ENCODE data around the gene KCNJ11.
A peak's percentile ranks its signal among the peaks of the same experiment; 100 is the strongest.

The KCNJ11 gene

DNA sequence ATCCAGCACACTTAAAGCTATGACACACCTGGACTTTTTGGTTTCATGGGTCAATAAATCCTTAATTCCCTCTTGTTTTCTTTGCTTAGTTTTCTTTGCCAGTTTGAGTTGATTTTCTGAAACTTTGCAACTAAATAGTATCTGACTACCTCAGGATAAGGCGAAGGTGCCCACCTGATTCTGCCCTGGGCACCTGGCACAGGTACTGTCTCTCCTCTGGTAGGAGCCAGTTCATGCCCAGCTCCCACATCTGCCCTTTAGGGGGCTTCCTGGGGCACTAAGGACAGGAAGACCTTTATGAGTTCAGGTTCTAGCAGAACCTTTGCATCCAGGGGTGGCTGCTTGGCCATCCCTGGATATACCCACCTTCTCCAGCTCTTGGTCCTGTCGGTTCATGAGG is 19.6 kb upstream of the KCNJ11 start:
- no peak for DNase-seq

DNA sequence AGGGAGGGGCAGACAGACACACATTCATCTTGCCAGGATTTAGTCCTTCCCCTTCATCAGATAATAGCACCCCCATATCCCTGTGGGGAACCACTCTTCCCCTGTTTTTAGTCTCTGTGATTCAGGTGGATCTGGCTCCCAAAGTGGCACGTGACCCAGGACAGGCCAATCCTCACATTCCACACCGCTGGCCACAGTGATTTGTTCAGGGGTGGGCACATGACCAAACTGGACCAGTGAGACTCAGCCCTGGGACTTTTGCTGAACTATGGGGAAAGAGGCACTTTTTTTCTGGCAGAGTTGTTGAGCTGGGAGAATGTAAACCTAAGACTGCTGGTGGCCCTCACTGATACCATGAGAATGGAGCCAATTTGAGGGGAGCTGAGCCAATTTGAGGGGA is 19.1 kb upstream of the KCNJ11 start:
- DNase-seq: no peak

DNA sequence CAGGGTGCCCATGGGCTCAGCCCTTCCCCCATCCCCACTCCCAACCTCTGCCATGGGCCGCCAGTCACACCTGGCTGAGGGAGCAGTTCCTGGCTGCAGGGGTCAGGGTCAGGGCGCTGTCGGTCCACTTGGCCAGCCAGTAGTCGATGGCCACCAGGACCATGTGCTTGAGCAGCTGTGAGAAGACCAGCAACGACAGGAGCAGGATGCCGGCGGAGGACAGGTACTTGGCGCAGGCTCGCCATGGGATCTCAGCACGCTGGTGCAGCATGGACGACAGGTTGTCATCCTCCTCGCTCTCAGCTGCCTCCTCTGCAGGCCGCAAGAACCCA is 18.3 kb upstream of the KCNJ11 start:
- no peak for DNase-seq

DNA sequence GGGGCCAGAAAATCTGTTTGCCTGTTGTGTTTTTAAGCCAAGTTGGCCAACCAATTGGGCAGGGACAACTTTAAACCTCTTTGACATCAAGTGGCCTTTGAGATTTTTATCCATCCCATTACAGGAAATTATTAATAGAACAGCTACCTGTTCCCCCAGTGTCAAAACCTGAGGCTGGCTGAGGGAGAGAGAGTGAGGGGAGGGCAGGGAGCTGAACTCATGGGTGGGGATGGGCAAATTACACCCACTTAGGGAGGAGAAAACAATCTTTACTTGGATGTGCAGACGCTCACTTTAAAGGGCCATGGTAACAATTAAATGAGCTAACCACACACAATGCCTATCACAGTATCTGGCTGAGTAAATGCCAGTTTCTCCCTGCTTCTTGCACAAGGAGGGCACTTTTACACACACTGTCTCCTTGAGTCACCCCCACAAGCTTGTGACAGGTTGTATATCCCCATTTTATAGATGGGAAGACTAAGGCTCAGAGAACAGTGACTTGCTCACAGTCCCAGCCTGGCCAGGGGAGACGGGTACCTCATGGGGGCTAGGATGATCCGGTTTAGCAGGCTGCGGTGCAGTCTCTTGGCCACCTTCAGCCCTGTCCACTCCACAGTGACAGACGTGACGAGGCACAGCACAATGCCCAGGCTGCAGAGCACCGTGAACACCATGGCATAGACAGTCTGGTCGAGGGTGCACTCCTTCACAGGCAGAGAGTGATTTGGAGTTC is 17.8 kb upstream of the KCNJ11 start:
- peak; percentile 43 for DNase-seq

DNA sequence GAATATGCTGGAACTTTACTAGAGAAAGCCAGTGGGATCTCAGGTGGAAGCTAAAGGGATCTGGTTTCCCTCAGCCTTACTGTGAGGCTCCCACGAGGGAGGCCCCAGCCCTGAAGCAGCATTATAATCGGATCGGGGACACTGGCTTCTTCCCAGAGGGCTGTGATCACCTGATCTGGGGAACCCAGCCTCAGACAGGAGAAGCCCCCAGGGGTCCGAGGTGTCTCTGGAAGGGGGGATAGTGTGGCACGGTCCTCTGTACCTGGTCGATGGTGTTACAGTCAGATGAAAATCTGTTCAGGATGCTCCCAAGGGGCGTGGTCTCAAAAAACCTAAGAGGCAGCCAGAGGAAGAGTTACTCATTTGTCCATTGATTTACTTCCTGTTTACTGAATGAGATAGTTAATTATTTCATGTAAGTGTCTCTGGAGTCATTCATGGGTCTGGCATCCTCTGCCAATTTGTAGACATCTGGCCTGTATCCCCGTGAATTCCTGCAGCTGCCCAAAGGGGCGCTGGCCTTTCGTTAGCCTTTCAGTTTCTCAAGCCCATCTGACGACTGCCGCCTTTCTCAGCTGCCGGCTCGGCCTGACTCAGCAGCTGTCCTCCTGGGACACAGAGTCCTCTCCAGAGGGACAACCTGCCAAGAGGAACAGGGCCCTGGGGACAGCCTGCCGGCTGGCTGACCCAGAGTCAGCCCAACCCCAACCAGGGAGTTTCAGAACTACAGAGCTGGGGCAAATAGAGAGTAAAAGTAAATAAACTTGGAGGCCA is 17.0 kb upstream of the KCNJ11 start:
- DNase-seq: peak; percentile 82

DNA sequence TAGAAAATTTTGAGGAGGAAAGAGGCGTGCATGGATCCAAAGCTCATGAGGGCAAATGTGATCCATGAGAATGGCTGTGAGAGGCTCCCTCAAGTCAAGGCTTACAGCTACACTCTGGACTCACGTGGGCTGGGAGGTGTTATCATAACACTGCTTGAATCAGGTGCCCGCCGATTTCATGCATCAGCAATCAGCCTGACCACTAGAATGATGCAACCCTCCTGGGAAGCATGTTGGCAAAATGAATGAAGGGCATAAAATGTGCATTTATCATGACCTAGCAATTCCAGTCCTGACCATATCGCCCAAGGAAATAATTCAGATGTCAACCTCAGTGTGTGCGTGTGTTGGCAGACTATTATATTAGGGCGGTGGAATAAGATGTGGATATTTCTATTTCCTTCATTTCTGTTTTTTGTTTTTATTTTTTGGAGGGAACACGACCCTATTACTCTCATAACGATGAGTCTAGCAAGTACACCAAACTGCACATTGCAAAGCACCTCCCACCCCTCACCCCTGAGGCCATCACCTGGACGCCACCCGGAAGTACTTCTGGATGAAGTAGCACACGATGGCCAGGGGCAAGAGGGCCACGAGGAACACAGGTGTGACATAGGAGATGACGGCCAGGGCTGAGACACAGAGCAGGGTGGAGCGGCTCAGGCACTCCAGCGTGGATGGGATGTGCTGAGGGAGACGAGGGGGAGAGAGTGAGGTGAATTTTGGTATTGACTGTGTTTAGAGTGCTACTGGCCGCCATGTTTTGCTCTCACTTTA is 15.7 kb upstream of the KCNJ11 start:
- no peak for DNase-seq

DNA sequence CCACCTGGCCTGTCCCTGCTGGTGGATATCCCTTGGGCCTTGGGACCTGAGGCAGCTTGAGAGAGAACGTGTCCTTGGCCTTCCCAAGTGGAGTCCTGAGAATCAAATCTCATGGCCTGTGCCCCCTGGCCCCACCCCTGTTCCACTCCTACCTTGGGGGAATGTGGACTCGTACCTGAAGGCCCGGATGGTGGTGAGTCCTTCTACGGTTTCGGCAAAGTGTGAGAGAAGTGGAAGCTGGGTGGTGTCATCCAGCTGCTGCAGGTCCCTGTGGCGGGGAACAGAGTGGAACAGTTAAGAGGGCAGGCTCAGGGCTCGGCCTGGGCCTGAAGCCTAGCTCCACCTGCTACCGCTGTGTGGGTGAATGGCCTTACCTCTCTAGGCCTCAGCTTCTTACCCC is 14.0 kb upstream of the KCNJ11 start:
- DNase-seq: no peak

DNA sequence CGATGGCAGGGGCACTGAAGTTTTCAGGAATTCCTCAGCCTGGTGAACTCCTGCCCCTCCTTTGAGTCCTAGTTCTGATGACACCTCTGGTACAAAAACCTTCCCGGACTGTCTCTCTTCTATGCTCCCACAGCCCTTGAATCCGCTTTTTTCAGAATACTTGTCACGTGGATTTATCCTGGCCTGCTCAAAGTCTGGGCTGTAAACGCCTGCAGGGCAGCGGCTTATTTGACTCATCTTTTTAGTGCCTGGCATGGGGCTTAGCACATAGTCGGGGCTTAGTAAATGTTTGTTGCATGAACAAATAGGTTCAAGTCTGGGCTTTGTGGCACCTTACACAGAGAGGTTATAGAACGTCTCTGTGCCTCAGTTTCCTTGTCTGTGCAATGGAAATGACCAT is 13.4 kb upstream of the KCNJ11 start:
- no peak for DNase-seq

DNA sequence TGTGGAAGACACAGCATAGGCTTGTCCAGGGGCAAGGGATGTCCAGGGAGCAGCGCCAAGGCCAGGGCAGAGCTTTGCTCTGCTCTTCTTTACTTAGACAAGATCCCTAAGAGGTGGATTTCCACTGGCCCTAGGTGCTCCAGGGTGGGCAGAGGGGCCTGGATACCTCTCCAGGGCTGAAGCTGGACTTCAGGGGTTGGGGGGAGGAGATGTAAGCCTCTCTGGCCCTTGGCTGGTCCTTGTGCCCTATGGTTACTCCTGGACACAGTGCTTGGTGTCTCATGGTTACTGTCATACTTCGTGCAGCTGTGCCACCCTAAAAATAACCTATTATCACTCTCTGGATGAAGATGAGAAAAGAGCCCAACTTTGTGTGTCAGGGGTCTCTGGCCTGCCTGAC is 12.9 kb upstream of the KCNJ11 start:
- no peak for DNase-seq

DNA sequence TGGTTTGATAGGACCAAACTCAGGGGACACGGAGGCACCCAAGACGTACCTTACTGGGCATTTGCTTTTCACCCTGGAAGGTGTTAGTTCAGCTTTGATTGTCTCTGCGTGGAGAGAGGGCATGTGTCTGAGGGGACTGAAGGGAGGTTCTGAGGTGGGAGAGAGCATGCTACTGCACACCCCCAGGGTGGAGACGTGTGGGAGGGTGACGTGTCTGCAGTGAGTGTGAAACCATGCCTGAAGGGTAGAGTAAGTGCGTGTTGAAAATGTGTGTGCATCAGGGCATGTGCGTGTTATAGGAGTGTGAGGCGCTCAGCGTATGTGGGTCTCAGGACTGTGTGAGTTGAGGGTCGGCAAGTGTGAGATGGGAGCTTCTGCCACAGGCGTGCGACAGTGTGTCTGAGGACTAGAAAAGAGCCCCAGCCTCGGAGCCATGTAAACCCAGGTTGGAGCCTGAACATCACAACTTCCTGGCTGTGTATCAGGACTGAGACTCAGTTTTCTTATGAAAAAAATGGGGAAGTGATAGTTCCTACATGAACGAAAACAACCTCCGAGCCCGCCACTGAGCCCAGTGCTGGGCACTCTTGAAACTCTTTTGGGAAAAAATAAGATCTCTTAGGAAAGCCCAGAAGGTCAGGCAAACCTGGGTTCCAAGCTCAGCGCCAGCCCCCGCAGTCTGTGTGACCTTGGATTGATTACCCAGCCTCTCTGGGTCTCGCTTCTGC is 11.8 kb upstream of the KCNJ11 start:
- DNase-seq: no peak

DNA sequence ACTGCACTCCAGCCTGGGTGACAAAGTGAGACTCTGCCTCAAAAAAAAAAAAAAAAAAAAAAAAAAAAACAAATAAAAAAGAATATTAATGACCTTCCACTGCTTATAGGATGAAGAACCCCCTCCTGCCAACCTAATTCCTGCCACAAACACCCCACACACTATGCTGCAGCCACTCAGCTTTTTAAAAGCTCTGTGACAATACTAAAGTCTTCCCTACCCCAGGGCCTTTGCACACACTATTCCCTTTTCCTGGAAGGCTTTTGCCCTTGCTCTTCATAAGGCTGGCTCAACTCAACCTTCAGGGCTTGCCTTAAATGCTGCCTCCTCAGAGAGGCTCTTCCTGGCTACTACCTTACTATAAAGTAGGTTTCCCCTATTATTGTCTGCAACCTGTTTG is 10.8 kb upstream of the KCNJ11 start:
- DNase-seq: no peak

DNA sequence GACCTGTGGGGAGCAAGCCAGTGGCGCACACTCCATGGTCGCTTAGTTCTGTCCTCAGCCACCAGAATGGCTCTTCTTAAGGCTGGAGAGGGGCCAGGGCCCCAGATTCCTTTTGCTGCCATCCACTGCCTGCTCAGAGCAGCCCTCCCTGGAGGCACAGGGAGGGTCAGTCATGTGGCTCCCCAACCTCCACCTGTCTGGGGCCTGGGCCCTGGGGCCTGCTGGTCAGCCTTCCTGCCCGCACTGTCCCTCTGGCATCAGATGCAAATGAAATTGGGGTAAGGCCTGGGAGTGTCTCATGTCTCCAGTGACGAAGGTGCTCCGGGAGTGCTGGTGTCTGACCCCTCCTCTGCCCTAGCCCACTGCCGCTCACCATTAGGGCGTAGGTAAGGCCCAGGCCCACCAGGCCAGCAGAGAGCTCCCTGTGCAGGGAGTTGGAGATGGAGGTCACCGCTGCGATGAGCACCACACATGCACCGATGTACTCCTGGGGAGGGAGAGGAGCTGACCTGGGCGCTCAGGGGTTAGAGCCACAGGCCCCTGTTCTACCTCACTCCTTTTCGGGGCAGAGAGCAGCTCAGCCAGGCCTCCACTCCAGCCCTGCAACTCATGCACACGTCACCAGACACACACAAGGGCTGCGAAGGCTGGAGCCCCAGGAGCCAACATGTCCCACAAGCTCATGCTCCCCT is 9.0 kb upstream of the KCNJ11 start:
- no peak for DNase-seq

DNA sequence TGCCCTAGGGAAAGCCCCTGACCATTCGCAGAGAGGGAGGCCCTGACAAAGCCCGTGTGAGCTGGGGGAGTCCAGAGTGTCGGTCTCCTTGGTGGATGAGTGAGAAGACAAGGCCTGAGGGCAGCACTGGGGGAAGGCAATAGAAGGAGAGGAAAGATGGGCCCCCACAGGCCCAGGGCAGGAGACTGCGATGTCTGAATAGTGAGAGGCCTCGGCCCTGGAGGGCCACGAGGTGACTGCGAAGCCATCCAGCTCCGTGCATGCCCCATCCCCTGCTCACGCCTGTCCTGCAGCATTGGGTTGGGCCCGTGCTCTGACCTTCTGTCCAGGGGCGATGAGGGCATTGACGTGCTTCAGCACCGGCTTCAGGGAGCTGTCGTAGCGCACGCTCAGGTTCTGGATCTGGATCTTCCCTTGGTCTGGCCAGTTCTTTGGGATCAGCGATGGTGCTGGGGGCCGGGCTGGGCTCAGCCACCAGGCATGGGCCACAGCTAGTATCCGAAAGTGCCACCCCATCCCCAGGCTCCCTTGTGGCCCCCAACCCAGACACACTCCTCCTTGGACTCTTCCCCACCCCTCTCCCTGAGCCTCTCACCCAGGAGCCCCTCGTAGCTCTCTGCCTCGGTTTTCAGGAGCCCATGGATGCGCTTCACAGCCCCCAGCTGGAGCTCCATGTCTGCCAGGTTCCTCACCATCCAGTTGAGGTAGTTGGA is 8.3 kb upstream of the KCNJ11 start:
- no peak for DNase-seq

DNA sequence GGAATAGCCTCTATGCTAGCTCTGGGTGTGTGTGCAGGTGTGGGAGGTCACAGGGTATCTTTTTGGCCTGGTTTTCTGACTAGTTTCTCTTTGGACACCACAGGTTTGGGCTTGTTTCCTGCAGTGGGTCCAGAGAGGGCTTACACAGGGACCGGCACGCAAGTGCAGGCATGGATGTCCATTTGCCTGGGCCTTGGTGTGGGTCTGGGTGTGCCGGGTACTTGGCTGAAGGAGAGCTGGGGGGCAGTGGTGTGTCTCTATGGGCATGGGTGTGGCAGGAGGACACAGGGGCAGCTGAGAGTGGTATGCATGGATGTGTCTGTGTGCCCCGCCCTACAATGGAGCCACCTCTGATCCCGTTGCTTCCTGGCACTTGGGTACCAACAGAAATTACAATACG is 7.5 kb upstream of the KCNJ11 start:
- DNase-seq: no peak

DNA sequence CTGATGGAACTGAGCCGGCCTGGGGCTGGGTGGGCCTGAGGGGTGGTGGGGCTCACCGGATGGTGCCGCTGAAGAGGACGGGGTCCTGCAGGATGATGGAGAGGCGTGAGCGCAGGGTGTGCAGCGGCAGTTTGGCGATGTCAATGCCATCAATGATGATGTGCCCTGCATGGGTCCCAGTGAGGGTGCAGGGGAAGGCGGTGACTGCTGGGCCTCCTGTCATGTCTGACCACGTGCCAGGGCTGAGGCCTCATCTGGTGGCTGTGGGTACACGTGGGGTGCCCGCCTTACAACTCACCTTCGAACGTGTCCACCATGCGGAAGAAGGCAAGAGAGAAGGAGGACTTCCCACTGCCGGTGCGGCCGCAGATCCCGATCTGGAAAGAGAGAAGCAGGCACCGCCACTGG is 7.1 kb upstream of the KCNJ11 start:
- no peak for DNase-seq

DNA sequence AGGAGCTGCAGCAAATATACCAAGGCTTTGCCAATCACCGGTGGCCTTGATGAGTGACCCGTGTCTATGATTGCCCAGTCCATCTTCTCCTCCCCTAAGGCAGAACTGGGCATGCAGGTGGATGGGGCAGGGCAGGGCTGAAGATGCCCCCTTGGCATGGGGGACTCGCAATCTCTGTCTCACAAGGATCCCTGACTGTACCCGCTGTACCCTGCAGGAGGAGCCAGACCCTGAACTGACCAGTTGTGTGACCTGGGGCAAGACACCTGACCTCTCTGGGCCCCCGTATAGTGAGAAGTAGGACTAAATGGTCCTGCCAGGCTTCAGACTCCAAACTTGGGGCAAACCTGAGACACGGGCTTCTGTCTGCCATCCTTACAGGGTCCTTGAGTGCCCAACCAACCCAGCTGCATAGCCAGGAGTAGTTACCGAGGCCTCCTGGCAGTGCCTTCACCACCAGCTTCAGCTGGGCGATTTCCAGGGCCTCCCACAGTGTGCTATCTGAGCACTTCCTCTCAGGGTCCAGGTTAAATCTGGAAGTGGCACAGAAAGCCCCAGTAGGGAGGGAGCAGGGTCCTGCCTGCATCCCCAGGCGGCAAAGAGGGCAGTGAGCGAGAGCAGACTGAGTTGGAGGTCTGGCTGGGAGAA is 6.4 kb upstream of the KCNJ11 start:
- no peak for DNase-seq

DNA sequence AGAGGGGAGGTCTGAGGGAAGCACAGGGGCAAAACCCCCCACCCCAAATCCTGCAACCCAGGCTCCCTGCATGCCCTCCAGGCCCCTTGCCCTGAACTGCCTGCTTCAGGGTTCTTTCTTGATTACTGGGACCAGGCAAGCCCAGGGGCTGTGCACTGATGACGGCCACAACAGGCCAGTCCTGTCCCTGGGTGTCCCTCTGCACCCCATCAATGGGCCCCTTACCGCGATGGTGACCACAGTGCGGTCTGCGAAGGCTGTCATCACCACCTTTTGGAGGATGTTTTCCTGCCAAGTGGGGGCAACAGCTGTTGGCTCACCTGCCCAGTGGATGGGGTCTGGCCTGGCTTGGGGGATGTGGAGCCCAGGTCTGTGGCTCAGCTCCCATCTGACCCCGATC is 5.0 kb upstream of the KCNJ11 start:
- DNase-seq: no peak

DNA sequence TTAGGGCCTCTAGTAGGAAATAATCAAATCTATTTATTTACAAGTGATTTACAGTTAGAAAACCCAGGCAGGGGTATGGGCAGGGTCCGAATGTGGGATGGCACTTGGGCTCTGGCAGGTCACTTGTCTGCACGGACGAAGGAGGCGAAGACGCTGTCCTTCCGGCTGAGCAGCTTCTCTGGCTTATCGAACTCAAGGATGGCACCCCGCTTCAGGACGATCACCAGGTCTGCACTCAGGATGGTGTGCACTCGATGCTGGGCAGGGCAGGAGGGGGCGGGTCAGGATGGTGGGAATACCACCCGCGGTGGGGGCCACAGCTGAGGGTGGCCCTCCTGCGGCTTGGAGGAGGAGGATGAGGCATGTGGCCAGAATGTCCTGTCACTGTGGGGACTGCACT is 4.4 kb upstream of the KCNJ11 start:
- no peak for DNase-seq

DNA sequence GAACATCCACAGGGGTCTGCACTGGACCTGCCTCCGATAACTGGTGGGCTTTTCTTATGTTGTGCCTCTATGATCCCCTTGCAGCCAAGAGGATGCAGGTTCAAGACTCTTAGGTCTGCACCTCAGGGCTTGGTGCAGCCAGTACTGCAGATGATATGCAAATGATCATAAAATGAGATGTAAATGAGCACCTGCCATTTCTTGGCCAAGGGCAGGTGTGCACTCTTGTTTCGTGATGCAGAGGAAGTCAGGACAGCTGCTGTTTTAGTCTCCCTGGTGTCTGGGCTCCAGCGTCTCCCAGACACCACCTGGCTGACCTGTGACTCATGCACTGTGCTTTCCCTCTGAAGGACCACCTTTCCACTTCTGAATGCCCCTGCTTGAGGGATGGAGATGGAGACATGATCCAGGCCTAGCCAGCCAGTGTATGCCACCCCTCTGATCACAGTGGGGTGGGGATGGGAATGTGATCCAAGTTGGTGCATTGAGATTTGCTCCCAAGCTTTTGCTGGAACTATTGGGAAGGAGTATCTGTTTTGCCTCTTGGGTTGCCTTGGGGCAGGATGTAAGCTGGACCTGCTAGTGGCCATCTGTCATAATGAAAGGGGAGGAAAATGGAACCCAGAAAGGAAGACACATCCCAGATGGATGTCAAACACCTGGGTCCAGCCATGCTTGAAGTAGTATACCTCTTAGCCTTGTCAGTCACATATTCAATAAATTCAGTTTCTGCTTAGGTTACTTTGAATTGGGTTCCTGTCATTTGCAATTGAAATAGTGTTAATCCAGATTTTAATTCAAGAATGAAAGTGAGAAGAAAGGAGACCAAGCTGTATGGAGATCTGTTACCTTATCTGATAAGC is 3.3 kb upstream of the KCNJ11 start:
- DNase-seq: peak; percentile 96

DNA sequence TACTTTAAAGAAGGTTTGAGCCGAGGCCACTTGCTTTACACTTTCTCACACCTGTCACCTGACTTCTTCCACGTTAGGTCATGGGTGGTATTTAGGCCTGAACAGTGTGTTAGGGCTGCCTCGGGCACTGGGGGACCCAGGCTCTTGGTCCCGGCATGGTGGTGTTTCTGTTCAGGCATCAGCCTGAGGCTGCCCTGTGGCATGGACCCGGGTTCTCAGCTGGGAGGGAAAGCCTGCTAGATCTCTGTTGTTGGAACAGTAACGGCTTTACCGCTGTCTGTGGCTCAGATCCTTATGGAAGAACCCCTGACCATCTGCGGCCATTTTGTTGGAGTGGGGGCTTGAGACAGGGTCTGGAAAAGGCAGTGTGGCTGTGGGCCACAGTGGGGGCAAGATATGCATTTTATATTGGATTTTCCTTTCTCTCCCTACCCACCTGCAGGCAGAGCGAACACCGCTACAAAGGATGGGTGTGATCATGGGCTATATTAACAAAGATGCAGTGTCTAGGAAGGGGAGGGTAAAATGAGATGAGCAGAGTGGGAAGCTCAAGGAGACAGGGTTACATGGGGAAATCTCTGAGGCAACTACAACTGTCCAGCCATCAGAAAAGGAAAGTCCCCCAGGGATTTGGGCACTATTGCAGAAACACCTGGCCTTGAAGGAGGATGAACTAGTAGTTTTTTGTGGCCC is 1.6 kb upstream of the KCNJ11 start:
- peak; percentile 64 for DNase-seq

Measured in NCI-H69 (cell line).